Sigmoid colon (tissue), 4 donors: Measurements from ENCODE around the gene ATP10B.

Source experiments
- EP300 ChIP-seq, 4 donors: sonication (generic); formaldehyde crosslinking; IDR thresholded peaks; one replicate each; pipeline ENCODE4 v1.6.1; 2017; ENCODE audit warnings: antibody characterized with exemption in 4 of 4
- POLR2A ChIP-seq, 2 donors: fragments of 450-650 bp; IDR thresholded peaks; one replicate each; pipeline ENCODE4 v1.6.1; 2016; ENCODE audit warnings: antibody characterized with exemption in 2 of 2, mild to moderate bottlenecking in 2 of 2, moderate library complexity in 2 of 2
- POLR2AphosphoS5 ChIP-seq, 4 donors: sonication (generic); formaldehyde crosslinking; IDR thresholded peaks; one replicate each; pipeline ENCODE4 v1.6.1; 2017; ENCODE audit warnings: antibody characterized with exemption in 4 of 4
- TF ChIP-seq, protein P1 (sequence below), 4 experiments: fragments of 450-650 bp in 3 of 4; fragments of 200-600 bp in 1 of 4; IDR thresholded peaks; one replicate each; pipeline ENCODE4 v1.5.1; 2016 to 2019; ENCODE audit warnings: antibody characterized with exemption in 4 of 4, mild to moderate bottlenecking in 3 of 4, moderate library complexity in 2 of 4

DNA sequence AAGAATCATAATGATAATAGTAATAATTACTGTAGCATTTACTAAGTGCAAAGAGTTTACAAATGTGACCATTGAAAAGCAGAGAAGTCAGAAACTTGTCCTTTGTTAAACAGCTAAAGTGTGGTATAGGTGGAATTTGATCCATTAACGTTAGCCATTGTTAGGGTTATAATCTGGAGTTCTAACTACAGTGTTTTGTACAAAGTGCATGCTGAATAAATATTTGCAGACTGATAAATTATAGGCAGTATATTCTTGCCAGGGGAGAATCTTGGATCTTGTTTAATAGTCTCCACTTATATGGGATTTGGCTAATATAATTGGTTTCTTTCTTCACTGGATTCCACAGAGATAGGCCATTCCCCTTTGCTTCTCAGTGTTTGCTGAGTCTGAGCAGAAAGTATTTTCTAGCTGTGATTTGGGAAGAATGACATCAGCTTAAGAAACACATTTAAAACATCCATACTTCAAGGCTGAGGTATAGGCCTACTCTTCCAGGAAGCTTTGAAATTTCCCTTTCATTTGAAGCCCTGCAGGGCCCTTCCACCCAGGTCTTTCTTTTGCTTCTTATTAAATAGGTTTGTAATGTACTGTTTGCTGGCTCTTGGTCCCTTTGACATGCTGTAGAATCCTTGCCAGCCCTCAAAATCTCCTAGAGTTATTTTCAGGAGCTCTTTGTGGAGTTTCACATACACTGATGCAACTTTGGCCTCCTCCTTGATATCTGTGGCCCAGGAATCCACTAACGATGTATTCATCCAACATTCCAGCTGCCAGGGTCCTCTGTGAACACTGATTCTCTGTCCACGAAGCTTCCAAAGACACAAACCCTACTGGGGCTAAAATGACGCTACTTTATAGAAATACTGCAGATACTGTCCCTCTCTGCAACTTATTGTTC, 51.4 kb downstream of the ATP10B start:
- TF ChIP-seq, protein P1, sequence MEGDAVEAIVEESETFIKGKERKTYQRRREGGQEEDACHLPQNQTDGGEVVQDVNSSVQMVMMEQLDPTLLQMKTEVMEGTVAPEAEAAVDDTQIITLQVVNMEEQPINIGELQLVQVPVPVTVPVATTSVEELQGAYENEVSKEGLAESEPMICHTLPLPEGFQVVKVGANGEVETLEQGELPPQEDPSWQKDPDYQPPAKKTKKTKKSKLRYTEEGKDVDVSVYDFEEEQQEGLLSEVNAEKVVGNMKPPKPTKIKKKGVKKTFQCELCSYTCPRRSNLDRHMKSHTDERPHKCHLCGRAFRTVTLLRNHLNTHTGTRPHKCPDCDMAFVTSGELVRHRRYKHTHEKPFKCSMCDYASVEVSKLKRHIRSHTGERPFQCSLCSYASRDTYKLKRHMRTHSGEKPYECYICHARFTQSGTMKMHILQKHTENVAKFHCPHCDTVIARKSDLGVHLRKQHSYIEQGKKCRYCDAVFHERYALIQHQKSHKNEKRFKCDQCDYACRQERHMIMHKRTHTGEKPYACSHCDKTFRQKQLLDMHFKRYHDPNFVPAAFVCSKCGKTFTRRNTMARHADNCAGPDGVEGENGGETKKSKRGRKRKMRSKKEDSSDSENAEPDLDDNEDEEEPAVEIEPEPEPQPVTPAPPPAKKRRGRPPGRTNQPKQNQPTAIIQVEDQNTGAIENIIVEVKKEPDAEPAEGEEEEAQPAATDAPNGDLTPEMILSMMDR (IDR thresholded peaks at IDR 0.05), result no peak
- TF ChIP-seq POLR2A (IDR thresholded peaks at IDR 0.05), result no peak
- TF ChIP-seq POLR2AphosphoS5 (IDR thresholded peaks at IDR 0.05), result no peak
- no peak for TF ChIP-seq EP300 (IDR thresholded peaks at IDR 0.05)
